H1 (cell line): ENCODE measurements around the gene STAT3.

Experiments
- CREB1 ChIP-seq: IDR thresholded peaks from 2 replicates; pipeline ENCODE4 v1.6.1; 2012; ENCODE audit warnings: inconsistent platforms
- EZH2 ChIP-seq: fragments of 200-600 bp; sonication (generic); IDR thresholded peaks from 2 replicates; pipeline ENCODE4 v1.7.1; 2012; ENCODE audit warnings: low read depth, mild to moderate bottlenecking, moderate library complexity, low read length, inconsistent platforms; ENCODE audit not compliant: severe bottlenecking
- POLR2A ChIP-seq, 2 experiments: IDR thresholded peaks; 1 replicate in 1 of 2; 2 replicates in 1 of 2; pipeline ENCODE4 v1.6.1; 2011; ENCODE audit warnings: low read depth in 2 of 2, low read length in 2 of 2, mild to moderate bottlenecking in 2 of 2; ENCODE audit errors: control extremely low read depth in 1 of 2
- RNF2 ChIP-seq: fragments of 200-900, 300-1000 bp; sonication (generic); IDR thresholded peaks from 2 replicates; pipeline ENCODE4 v1.7.1; 2016; ENCODE audit warnings: borderline replicate concordance, low read depth, mild to moderate bottlenecking, antibody characterized with exemption, low read length; ENCODE audit not compliant: poor library complexity, severe bottlenecking; ENCODE audit errors: missing control alignments
- SP1 ChIP-seq: IDR thresholded peaks from 2 replicates; pipeline ENCODE4 v1.6.1; 2011; ENCODE audit warnings: low read depth, low read length
- SRF ChIP-seq: IDR thresholded peaks from 2 replicates; pipeline ENCODE4 v1.6.1; 2011; ENCODE audit warnings: mild to moderate bottlenecking, low read depth, low read length, moderate library complexity
- TEAD4 ChIP-seq: IDR thresholded peaks from 2 replicates; pipeline ENCODE4 v1.6.1; 2012; ENCODE audit warnings: low read depth, low read length, inconsistent platforms, mixed read lengths
- ZNF274 ChIP-seq: IDR thresholded peaks from 2 replicates; pipeline ENCODE4 v1.7.0; 2012; ENCODE audit warnings: low read length, borderline replicate concordance; ENCODE audit errors: extremely low read depth
- TF ChIP-seq, protein P1 (sequence below), 3 experiments: IDR thresholded peaks; 1 replicate in 2 of 3; 2 replicates in 1 of 3; pipeline versions ENCODE4 v1.5.1 to v1.6.1; 2011; ENCODE audit warnings: low read length in 3 of 3, mild to moderate bottlenecking in 3 of 3, inconsistent platforms in 2 of 3, low read depth in 1 of 3, moderate library complexity in 1 of 3; ENCODE audit not compliant: insufficient read depth in 1 of 3; ENCODE audit errors: control extremely low read depth in 1 of 3
- TF ChIP-seq, protein P2 (sequence below): IDR thresholded peaks from 2 replicates; pipeline ENCODE4 v1.6.1; 2011; ENCODE audit warnings: low read length, improper control_type of control experiment

DNA sequence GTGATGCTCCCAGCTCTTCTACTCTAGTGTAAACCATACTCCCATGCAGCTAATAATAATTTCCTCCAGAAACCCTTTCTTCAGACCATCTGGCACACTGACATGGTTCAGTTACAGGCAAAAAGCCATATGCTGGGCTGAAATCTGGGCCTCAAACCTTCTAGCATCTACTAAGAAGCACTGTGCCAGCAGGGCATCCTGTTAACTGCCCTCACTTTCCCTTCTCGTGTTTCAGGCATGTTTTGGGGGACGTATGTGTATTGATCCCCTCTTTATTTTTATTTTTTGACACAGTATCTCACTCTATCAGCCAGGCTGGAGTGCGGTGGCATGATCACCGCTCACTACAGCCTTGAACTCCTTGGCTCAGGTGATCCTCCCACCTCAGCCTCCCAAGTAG, 66.7 kb downstream of the STAT3 start:
- TF ChIP-seq ZNF274 (no peak), EZH2 (no peak), CREB1 (no peak), RNF2 (no peak), SP1 (no peak), POLR2A (IDR thresholded peaks at IDR 0.05; ENCODE audit: control extremely low read depth in 1 of 2, low read depth in 2 of 2, low read length in 2 of 2) (no peak), SRF (no peak), TEAD4 (no peak)
- TF ChIP-seq, protein P1, sequence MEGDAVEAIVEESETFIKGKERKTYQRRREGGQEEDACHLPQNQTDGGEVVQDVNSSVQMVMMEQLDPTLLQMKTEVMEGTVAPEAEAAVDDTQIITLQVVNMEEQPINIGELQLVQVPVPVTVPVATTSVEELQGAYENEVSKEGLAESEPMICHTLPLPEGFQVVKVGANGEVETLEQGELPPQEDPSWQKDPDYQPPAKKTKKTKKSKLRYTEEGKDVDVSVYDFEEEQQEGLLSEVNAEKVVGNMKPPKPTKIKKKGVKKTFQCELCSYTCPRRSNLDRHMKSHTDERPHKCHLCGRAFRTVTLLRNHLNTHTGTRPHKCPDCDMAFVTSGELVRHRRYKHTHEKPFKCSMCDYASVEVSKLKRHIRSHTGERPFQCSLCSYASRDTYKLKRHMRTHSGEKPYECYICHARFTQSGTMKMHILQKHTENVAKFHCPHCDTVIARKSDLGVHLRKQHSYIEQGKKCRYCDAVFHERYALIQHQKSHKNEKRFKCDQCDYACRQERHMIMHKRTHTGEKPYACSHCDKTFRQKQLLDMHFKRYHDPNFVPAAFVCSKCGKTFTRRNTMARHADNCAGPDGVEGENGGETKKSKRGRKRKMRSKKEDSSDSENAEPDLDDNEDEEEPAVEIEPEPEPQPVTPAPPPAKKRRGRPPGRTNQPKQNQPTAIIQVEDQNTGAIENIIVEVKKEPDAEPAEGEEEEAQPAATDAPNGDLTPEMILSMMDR (IDR thresholded peaks at IDR 0.05; ENCODE audit: control extremely low read depth in 1 of 3, insufficient read depth in 1 of 3, low read depth in 1 of 3, low read length in 3 of 3), result no peak
- TF ChIP-seq, protein P2, sequence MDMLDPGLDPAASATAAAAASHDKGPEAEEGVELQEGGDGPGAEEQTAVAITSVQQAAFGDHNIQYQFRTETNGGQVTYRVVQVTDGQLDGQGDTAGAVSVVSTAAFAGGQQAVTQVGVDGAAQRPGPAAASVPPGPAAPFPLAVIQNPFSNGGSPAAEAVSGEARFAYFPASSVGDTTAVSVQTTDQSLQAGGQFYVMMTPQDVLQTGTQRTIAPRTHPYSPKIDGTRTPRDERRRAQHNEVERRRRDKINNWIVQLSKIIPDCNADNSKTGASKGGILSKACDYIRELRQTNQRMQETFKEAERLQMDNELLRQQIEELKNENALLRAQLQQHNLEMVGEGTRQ, result no peak
